Measurements from ENCODE around the gene PMCH. TPM values are rescaled to one million over a fixed set of nuclear protein-coding genes. Genes with fewer than 3 reads are reported as not detected.
"Not testable (repeated sequence)": the region's sequence is repeated elsewhere in the genome, so short reads cannot be mapped to it uniquely, and the experiment has no call there.

The PMCH gene
- total and polyA plus RNA-seq, 2 donors (not counting 3 experiments of a cell fraction or from before 2014, with no cell fraction given): 0.19 to 1.1 TPM

GRCh38 chr12:102163383-102163782 lies 34.2 kb downstream of the PMCH start:
- no peaks in the 10 kb centered on the region for H3K4me1 ChIP-seq (ENCODE audit: control insufficient read depth, extremely low read depth, insufficient read depth, low read length)
- no peaks in the 10 kb centered on the region for H3K79me2 ChIP-seq (ENCODE audit: control insufficient read depth, insufficient read depth, low read length)
- H3K4me2 ChIP-seq (ENCODE audit: insufficient read depth, low read length): no peak overlapping the region
- DNase-seq (ENCODE audit: low read depth, low spot score) (no peak), FAIRE-seq (no peak)
- no peak overlapping the region for H3K9ac ChIP-seq (replicated peaks; ENCODE audit: extremely low read depth, insufficient read depth, low read length)
- ChIA-PET CTCF (no interaction called here), POLR2A (no interaction called here)
- no peaks in the 10 kb centered on the region for H3K27me3 ChIP-seq (ENCODE audit: control insufficient read depth in 2 of 2, insufficient read depth in 2 of 2, low read length in 2 of 2)
- dilution Hi-C loops (cut with MboI; ENCODE audit: extremely low pct_ligation_motif_present, low sequenced_read_pairs): no loop called here
- H3K27ac ChIP-seq (ENCODE audit: insufficient read depth, low read depth, low read length): no peak overlapping the region
- no TSS peak for BruUV-seq (replicated peaks)
- H3K36me3 ChIP-seq (ENCODE audit: control insufficient read depth in 2 of 2, extremely low read depth in 1 of 2, insufficient read depth in 2 of 2, low read length in 2 of 2): no peaks in the 10 kb centered on the region
- no peaks in the 10 kb centered on the region for H4K20me1 ChIP-seq (replicated peaks; ENCODE audit: control insufficient read depth, extremely low read depth, insufficient read depth, low read length)
- TF ChIP-seq MAX (IDR thresholded peaks at IDR 0.05; ENCODE audit: insufficient read depth, insufficient read length): no peak
- no peak for TF ChIP-seq EZH2 (IDR thresholded peaks at IDR 0.05; ENCODE audit: borderline replicate concordance, low read depth, low read length, severe bottlenecking)
- TF ChIP-seq GATA2 (IDR thresholded peaks at IDR 0.05; ENCODE audit: insufficient read depth, insufficient read length, low read depth, low read length): no peak
- TF ChIP-seq FOS (IDR thresholded peaks at IDR 0.05; ENCODE audit: borderline replicate concordance, insufficient read depth, low read length): no peak
- H3K9me3 ChIP-seq (replicated peaks; ENCODE audit: control insufficient read depth, insufficient read depth, low read length): no peaks in the 10 kb centered on the region
- intact Hi-C loops (cut with micrococcal nuclease): no loop called here
- H2AFZ ChIP-seq (ENCODE audit: low read depth, low read length): no peak overlapping the region
- H3K4me3 ChIP-seq (replicated peaks in 1 of 3; ENCODE audit: insufficient read depth in 1 of 3, low read depth in 1 of 3, low read length in 3 of 3): no peak overlapping the region
- no peaks in the 10 kb centered on the region for H3K9me1 ChIP-seq (replicated peaks; ENCODE audit: control insufficient read depth, extremely low read depth, insufficient read depth, low read length)

- H3K27ac ChIP-seq (ENCODE audit: insufficient read depth, low read depth, low read length); H3K4me1 ChIP-seq (ENCODE audit: control insufficient read depth, extremely low read depth, insufficient read depth, low read length); BruUV-seq (replicated peaks); H3K36me3 ChIP-seq (ENCODE audit: control insufficient read depth in 2 of 2, extremely low read depth in 1 of 2, insufficient read depth in 2 of 2, low read length in 2 of 2); H4K20me1 ChIP-seq (replicated peaks; ENCODE audit: control insufficient read depth, extremely low read depth, insufficient read depth, low read length); H3K4me3 ChIP-seq (replicated peaks in 1 of 3; ENCODE audit: insufficient read depth in 1 of 3, low read depth in 1 of 3, low read length in 3 of 3); H2AFZ ChIP-seq (ENCODE audit: low read depth, low read length); H3K79me2 ChIP-seq (ENCODE audit: control insufficient read depth, insufficient read depth, low read length); H3K9me3 ChIP-seq (replicated peaks; ENCODE audit: control insufficient read depth, insufficient read depth, low read length); dilution Hi-C loops (cut with MboI; ENCODE audit: extremely low pct_ligation_motif_present, low sequenced_read_pairs); FAIRE-seq; H3K4me2 ChIP-seq (ENCODE audit: insufficient read depth, low read length); H3K27me3 ChIP-seq (ENCODE audit: control insufficient read depth in 2 of 2, insufficient read depth in 2 of 2, low read length in 2 of 2); intact Hi-C loops (cut with micrococcal nuclease); DNase-seq (ENCODE audit: low read depth, low spot score); H3K9me1 ChIP-seq (replicated peaks; ENCODE audit: control insufficient read depth, extremely low read depth, insufficient read depth, low read length); H3K9ac ChIP-seq (replicated peaks; ENCODE audit: extremely low read depth, insufficient read depth, low read length): not testable (repeated sequence)
- ChIA-PET CTCF (interaction anchor here (1.0 to 1.7 kb wide), 2 partner anchors 10 to 14 kb away, joined by 3 to 4 read pairs; no protein-coding TSS in a partner anchor), POLR2A (interaction anchor here (0.6 kb wide), 1 partner anchor 239 kb away, joined by 3 read pairs; no protein-coding TSS in a partner anchor)
Measured at GRCh38 chr12:102155206-102155605, 42.4 kb downstream of the PMCH start.

GRCh38 chr12:102147062-102147587 lies 50.5 kb downstream of the PMCH start:
- H4K20me1 ChIP-seq (replicated peaks; ENCODE audit: control insufficient read depth, extremely low read depth, insufficient read depth, low read length); POLR2A ChIA-PET; H3K4me2 ChIP-seq (ENCODE audit: insufficient read depth, low read length); intact Hi-C loops (cut with micrococcal nuclease); H3K36me3 ChIP-seq (ENCODE audit: control insufficient read depth in 2 of 2, extremely low read depth in 1 of 2, insufficient read depth in 2 of 2, low read length in 2 of 2); DNase-seq (ENCODE audit: low read depth, low spot score); H2AFZ ChIP-seq (ENCODE audit: low read depth, low read length); H3K9me3 ChIP-seq (replicated peaks; ENCODE audit: control insufficient read depth, insufficient read depth, low read length); CTCF ChIA-PET; H3K9ac ChIP-seq (replicated peaks; ENCODE audit: extremely low read depth, insufficient read depth, low read length); BruUV-seq (replicated peaks); H3K27me3 ChIP-seq (ENCODE audit: control insufficient read depth in 2 of 2, insufficient read depth in 2 of 2, low read length in 2 of 2); H3K27ac ChIP-seq (ENCODE audit: insufficient read depth, low read depth, low read length); dilution Hi-C loops (cut with MboI; ENCODE audit: extremely low pct_ligation_motif_present, low sequenced_read_pairs); H3K79me2 ChIP-seq (ENCODE audit: control insufficient read depth, insufficient read depth, low read length); H3K4me1 ChIP-seq (ENCODE audit: control insufficient read depth, extremely low read depth, insufficient read depth, low read length); H3K9me1 ChIP-seq (replicated peaks; ENCODE audit: control insufficient read depth, extremely low read depth, insufficient read depth, low read length); H3K4me3 ChIP-seq (replicated peaks in 1 of 3; ENCODE audit: insufficient read depth in 1 of 3, low read depth in 1 of 3, low read length in 3 of 3); FAIRE-seq: not testable (repeated sequence)
